Uterus (tissue), 4 donors: ENCODE results near the gene EFNA3. TPM values are rescaled to one million over a fixed set of nuclear protein-coding genes. Genes with fewer than 3 reads are reported as not detected.

Experiments
- DNase-seq, 2 donors: peaks; one replicate each; pipeline ENCODE4 v3.0.0-alpha.2; 2019 to 2020
- H3K27ac ChIP-seq, 2 donors: fragments of 200-600 bp; sonication (generic); 1 replicate in 1 of 2; 2 replicates in 1 of 2; pipeline ENCODE4 v1.5.1; 2016 to 2018
- H3K27me3 ChIP-seq, 2 donors: fragments of 200-600 bp; sonication (generic); one replicate each; pipeline ENCODE4 v1.5.1; 2018 to 2019; ENCODE audit warnings: control low read depth in 1 of 2
- H3K36me3 ChIP-seq, 2 donors: fragments of 200-600 bp; sonication (generic); one replicate each; pipeline ENCODE4 v1.5.1; 2019; ENCODE audit warnings: control low read depth in 1 of 2
- H3K4me1 ChIP-seq, 2 donors: fragments of 200-600 bp; sonication (generic); one replicate each; pipeline ENCODE4 v1.5.1; 2018 to 2019; ENCODE audit warnings: control low read depth in 1 of 2
- H3K4me3 ChIP-seq, 2 donors: fragments of 200-600 bp; sonication (generic); 1 replicate in 1 of 2; 2 replicates in 1 of 2; pipeline ENCODE4 v1.5.1; 2018 to 2019; ENCODE audit warnings: mild to moderate bottlenecking in 1 of 2
- H3K9me3 ChIP-seq, 2 donors: fragments of 200-600 bp; sonication (generic); one replicate each; pipeline ENCODE4 v1.5.1; 2019; ENCODE audit warnings: control low read depth in 1 of 2
- POLR2A ChIP-seq, 2 donors: fragments of 450-650 bp; IDR thresholded peaks; one replicate each; pipeline ENCODE4 v1.6.1; 2016; ENCODE audit warnings: antibody characterized with exemption in 2 of 2, mild to moderate bottlenecking in 1 of 2, moderate library complexity in 1 of 2
- intact Hi-C: fragments of 100-400 bp; cut with DNase I; formaldehyde crosslinking; loops from one replicate; pipeline ENCODE4 v1.15.1; 2023; ENCODE audit warnings: low total_unique reads
- total RNA-seq, 4 donors: library from RNA; depleted of rRNA in 3 of 4; stranded (reverse); fragments of >200 nt in 3 of 4; gene quantifications; one replicate each; pipeline versions ENCODE4 v1.1.0 to v1.2.4, GENCODE V29; 2014 to 2023
- TF ChIP-seq, protein P1 (sequence below), 4 experiments: fragments of 200-600 bp in 2 of 4; fragments of 450-650 bp in 2 of 4; sonication (generic) in 2 of 4; IDR thresholded peaks; one replicate each; pipeline ENCODE4 v1.5.1; 2016 to 2019; ENCODE audit warnings: antibody characterized with exemption in 4 of 4, mild to moderate bottlenecking in 2 of 4, moderate library complexity in 1 of 4
- donor health status: DM: yes; HTN: yes; CAD: no.

EFNA3 gene
- total RNA-seq, 4 donors from 2014 or later = 3.2 to 7.6 (median 3.3) TPM; not detected in 1

DNA sequence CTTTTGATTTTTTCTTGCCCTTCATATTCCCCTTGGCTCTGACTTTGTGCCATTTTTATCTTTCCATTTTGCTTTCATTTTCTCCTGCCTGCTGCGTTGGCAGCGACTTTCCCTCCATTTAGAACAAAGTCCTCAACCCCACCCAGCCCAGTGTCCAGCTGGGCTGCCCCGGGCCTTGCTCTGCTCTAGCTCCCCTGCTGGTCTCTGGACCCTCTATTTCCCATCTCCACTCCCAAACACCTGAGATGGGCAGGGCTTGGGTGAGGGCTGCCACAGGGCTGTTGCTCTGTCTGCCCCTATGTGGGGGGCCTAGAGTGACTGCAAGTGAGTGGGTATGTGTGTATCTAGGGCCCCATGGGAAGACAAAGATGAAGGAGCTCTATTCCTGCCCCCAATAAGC, 34.8 kb upstream of the EFNA3 start:
- intact Hi-C loops = no loop called here
- Histone ChIP-seq H3K36me3 (no peaks in the 10 kb centered on the region), H3K4me1 (no peaks in the 10 kb centered on the region), H3K9me3 (no peaks in the 10 kb centered on the region), H3K27me3 (no peaks in the 10 kb centered on the region), H3K27ac (no peak overlapping the region), H3K4me3 (no peak overlapping the region)
- no peak for DNase-seq
- TF ChIP-seq, protein P1, sequence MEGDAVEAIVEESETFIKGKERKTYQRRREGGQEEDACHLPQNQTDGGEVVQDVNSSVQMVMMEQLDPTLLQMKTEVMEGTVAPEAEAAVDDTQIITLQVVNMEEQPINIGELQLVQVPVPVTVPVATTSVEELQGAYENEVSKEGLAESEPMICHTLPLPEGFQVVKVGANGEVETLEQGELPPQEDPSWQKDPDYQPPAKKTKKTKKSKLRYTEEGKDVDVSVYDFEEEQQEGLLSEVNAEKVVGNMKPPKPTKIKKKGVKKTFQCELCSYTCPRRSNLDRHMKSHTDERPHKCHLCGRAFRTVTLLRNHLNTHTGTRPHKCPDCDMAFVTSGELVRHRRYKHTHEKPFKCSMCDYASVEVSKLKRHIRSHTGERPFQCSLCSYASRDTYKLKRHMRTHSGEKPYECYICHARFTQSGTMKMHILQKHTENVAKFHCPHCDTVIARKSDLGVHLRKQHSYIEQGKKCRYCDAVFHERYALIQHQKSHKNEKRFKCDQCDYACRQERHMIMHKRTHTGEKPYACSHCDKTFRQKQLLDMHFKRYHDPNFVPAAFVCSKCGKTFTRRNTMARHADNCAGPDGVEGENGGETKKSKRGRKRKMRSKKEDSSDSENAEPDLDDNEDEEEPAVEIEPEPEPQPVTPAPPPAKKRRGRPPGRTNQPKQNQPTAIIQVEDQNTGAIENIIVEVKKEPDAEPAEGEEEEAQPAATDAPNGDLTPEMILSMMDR (IDR thresholded peaks at IDR 0.05) = no peak
- no peak for TF ChIP-seq POLR2A (IDR thresholded peaks at IDR 0.05)

DNA sequence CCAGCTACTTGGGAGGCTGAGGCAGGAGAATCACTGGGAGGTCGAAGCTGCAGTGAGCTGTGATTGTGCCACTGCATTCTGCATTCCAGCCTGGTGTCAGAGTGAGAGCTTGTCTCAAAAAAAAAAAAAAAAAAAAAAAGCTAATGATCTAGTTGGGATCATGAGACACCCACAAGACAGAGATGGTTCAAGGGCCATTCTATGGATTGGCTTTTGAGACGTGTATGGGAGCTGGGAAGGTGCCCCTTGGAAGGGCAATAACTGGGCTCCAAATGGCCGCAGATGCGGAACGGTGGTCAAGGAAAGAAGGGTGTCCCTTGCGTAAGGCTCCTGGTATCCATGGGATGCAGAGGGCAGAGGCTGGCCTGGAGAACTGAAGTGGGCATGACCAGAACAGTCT, 34.3 kb upstream of the EFNA3 start:
- Histone ChIP-seq H3K4me3 (no peak overlapping the region), H3K4me1 (no peaks in the 10 kb centered on the region), H3K27me3 (no peaks in the 10 kb centered on the region), H3K36me3 (no peaks in the 10 kb centered on the region), H3K9me3 (no peaks in the 10 kb centered on the region), H3K27ac (no peak overlapping the region)
- intact Hi-C loops = no loop called here
- DNase-seq = no peak
- TF ChIP-seq POLR2A (IDR thresholded peaks at IDR 0.05) = no peak
- TF ChIP-seq, protein P1 (IDR thresholded peaks at IDR 0.05) = no peak

DNA sequence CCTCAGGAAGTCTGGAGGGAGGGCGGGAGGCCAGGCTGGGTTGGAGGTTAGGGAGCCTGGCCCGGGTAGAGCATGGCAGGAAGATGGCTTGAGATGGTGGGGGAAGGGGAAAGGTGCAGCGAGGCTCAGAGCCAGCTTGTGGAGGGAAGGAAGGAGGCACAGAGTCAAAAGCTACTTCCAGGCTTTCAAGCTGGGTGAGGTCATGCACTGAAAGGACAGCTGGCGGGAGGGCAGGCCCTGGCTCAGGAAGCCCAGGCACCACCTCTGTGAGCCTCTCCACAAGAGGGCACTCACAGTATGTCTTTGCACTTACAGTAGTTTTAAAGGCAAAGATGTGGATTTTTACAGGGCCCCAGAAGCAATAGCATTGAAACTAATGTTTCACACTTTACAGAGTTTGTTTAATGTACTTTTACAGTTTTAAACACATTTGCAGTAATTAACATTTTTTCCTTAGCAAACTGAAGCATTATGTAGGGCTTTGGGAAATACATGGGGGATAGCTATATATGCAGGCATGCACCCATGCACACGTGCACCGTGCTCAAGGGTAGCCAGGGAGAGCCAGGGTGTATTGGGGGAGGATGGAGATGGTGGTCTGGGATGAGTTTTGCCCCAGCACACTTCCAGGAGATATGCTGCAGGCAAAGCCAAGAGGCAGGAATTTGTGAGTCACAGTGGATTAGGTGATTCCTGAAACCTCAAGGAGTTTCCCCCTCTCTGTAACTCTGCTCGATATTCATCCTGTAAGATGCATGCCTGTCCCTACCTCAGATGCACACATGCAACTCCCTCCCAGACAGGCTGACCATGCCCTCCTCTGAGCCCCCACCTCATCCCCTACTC, 33.6 kb upstream of the EFNA3 start:
- Histone ChIP-seq H3K36me3 (no peaks in the 10 kb centered on the region), H3K4me3 (no peak overlapping the region), H3K4me1 (no peaks in the 10 kb centered on the region), H3K27ac (no peak overlapping the region), H3K27me3 (no peaks in the 10 kb centered on the region), H3K9me3 (no peaks in the 10 kb centered on the region)
- TF ChIP-seq POLR2A (IDR thresholded peaks at IDR 0.05) = no peak
- TF ChIP-seq, protein P1 (IDR thresholded peaks at IDR 0.05) = peak; percentile 53 to 85 (median 67)
- intact Hi-C loops = no loop called here
- peak; percentile 52 to 78 for DNase-seq

DNA sequence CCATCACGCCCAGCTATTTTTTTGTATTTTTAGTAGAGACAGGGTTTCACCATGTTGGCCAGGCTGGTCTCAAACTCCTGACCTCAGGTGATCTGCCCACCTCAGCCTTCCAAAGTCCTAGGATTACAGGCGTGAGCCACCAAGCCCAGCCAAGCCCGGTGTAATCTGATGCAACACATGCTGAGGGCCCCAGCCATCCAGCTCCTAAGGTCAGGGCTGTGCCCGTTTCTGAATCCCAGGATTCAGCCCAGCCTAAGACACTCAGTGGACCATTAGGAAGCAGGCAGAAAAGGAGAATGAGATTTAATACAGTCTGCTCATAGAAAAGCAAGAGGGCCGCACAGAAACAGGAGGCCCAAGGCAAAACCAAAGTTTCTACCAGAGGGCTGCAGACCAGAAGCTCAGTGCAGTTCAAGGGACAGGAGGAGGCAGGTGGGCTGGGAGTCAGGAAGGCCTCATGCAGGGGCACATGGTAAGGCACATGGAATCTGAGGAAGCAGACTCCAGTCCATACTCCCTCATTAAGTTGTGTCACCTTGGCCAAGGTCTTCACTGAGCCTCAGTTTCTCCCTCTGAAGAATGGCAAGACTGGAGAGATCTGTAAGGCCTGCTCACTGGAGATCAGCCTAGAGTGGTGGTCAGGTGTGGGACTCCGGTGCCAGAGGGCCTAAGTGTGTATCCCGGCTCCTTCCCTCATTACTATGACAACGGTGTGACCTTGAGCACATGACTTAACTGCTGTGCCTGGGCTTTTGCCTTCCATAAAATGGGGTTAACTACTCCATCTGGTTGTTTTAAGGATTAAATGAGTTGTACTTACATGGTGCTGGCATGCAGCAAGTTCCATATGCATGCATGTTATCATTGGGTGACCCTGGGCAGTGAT, 29.9 kb upstream of the EFNA3 start:
- Histone ChIP-seq H3K9me3 (no peaks in the 10 kb centered on the region), H3K36me3 (no peaks in the 10 kb centered on the region), H3K27ac (no peak overlapping the region), H3K27me3 (no peaks in the 10 kb centered on the region), H3K4me1 (no peaks in the 10 kb centered on the region), H3K4me3 (no peak overlapping the region)
- no peak for TF ChIP-seq POLR2A (IDR thresholded peaks at IDR 0.05)
- TF ChIP-seq, protein P1 (IDR thresholded peaks at IDR 0.05) = no peak
- DNase-seq = no peak
- intact Hi-C loops = no loop called here
